ENCODE results near the gene COA3.

The COA3 gene

GRCh38 chr17:42814633-42815399, 16.3 kb upstream of the COA3 start:
- no peak for DNase-seq

GRCh38 chr17:42809250-42809649, 10.7 kb upstream of the COA3 start:
- DNase-seq, result no peak

- DNase-seq, result no peak
These were observed 7.7 kb upstream of the COA3 start for GRCh38 chr17:42806249-42806648.

GRCh38 chr17:42804918-42805367, 6.4 kb upstream of the COA3 start:
- DNase-seq, result peak; percentile 5

GRCh38 chr17:42803074-42803883, 4.8 kb upstream of the COA3 start:
- DNase-seq, result no peak

GRCh38 chr17:42798011-42798382, 507 bp downstream of the COA3 start:
- no peak for DNase-seq

- no peak for DNase-seq
These were observed 1.2 kb downstream of the COA3 start for GRCh38 chr17:42797067-42798007.

- no peak for DNase-seq
These were observed 2.3 kb downstream of the COA3 start for GRCh38 chr17:42796066-42796758.

GRCh38 chr17:42795465-42795864, 3.0 kb downstream of the COA3 start:
- no peak for DNase-seq

GRCh38 chr17:42795061-42795460, 3.4 kb downstream of the COA3 start:
- no peak for DNase-seq

- DNase-seq, result no peak
These were observed 6.0 kb downstream of the COA3 start for GRCh38 chr17:42792545-42792944.

- no peak for DNase-seq
These were observed 6.6 kb downstream of the COA3 start for GRCh38 chr17:42791948-42792347.

GRCh38 chr17:42787266-42787665, 11.2 kb downstream of the COA3 start:
- no peak for DNase-seq

GRCh38 chr17:42784811-42785592, 13.5 kb downstream of the COA3 start:
- DNase-seq, result no peak

GRCh38 chr17:42784409-42784808, 14.1 kb downstream of the COA3 start:
- no peak for DNase-seq

- no peak for DNase-seq
These were observed 14.7 kb downstream of the COA3 start for GRCh38 chr17:42783791-42784138.

- no peak for DNase-seq
These were observed 15.3 kb downstream of the COA3 start for GRCh38 chr17:42783062-42783790.

- no peak for DNase-seq
These were observed 16.1 kb downstream of the COA3 start for GRCh38 chr17:42782166-42783061.

- DNase-seq, result no peak
These were observed 16.8 kb downstream of the COA3 start for GRCh38 chr17:42781639-42782165.
